Kidney (tissue), 14 donors: Measurements from ENCODE around the gene TAGLN2. TPM values are rescaled to one million over a fixed set of nuclear protein-coding genes. Genes with fewer than 3 reads are reported as not detected.

Source experiments
- DNase-seq, 5 donors: peaks; one replicate each; pipeline ENCODE4 v3.0.0-alpha.2; 2013 to 2020
- FAIRE-seq: peaks from 2 replicates; lab custom pipeline; 2012; peaks lifted over from hg19 to GRCh38; lab: Jason Lieb, UNC
- H3K27ac ChIP-seq, 2 donors: one replicate each; pipeline ENCODE4 v1.7.0; 2013; ENCODE audit warnings: low read depth in 2 of 2, low read length in 2 of 2, inconsistent platforms in 1 of 2
- H3K27me3 ChIP-seq: one replicate; pipeline ENCODE4 v1.7.1; 2013; ENCODE audit warnings: low read length, inconsistent platforms; ENCODE audit not compliant: control insufficient read depth, insufficient read depth
- H3K36me3 ChIP-seq, 3 donors: one replicate each; pipeline versions ENCODE4 v1.7.0 to v1.7.1; 2013; ENCODE audit warnings: low read length in 3 of 3, control low read depth in 1 of 3, inconsistent platforms in 1 of 3; ENCODE audit not compliant: insufficient read depth in 3 of 3, control insufficient read depth in 2 of 3
- H3K4me1 ChIP-seq, 3 donors: one replicate each; pipeline versions ENCODE4 v1.7.0 to v1.7.1; 2013; ENCODE audit warnings: low read length in 3 of 3, inconsistent platforms in 1 of 3, low read depth in 1 of 3; ENCODE audit not compliant: control insufficient read depth in 2 of 3, insufficient read depth in 2 of 3
- H3K4me3 ChIP-seq, 3 donors: one replicate each; pipeline versions ENCODE4 v1.7.0 to v1.8.1; 2013; ENCODE audit warnings: low read length in 3 of 3, control low read depth in 1 of 3, inconsistent platforms in 1 of 3
- H3K9ac ChIP-seq, 3 donors: one replicate each; pipeline versions ENCODE4 v1.7.0 to v1.7.1; 2013; ENCODE audit warnings: low read length in 3 of 3, control low read depth in 1 of 3, inconsistent platforms in 1 of 3
- H3K9me3 ChIP-seq, 3 donors: one replicate each; pipeline versions ENCODE4 v1.7.0 to v1.7.1; 2013; ENCODE audit warnings: low read length in 3 of 3, control low read depth in 1 of 3, inconsistent platforms in 1 of 3; ENCODE audit not compliant: control insufficient read depth in 2 of 3, insufficient read depth in 1 of 3
- intact Hi-C: fragments of 100-400 bp; cut with DNase I; formaldehyde crosslinking; loops from one replicate; pipeline ENCODE4 v1.11.1; 2022
- polyA plus RNA-seq: library from polyadenylated mRNA; stranded (reverse); fragments of 350-450 nt; fragmentation: Illumina TruSeq; extraction: RNeasy Lipid Tissue Mini Kit (QIAGEN cat#74804); gene quantifications from one replicate; pipeline ENCODE4 v1.2.3, GENCODE V29; 2014; ENCODE audit warnings: low read depth, low replicate concordance; ENCODE audit not compliant: insufficient read depth
- total RNA-seq: library from RNA; stranded (reverse); fragmentation: NEBNext Ultra II Directional; extraction: Animal tissue kit (Norgen Biotek cat#: 25700); gene quantifications from one replicate; pipeline ENCODE4 v1.2.1, GENCODE V29; 2021
- TF ChIP-seq, protein P1 (sequence below): IDR thresholded peaks from 3 replicates; pipeline ENCODE4 v1.5.1; 2012; ENCODE audit warnings: mild to moderate bottlenecking, moderate library complexity, borderline replicate concordance; ENCODE audit not compliant: insufficient read depth; ENCODE audit errors: extremely low read depth
- donor health status: control.
- donor health status: control.
- donor health status: control.
- donor health status: control.
- donor health status: control.
- donor health status: DM: yes; HTN: yes; CAD: no.
- donor health status: Normal renal cell carcinoma (clear cell type).

The TAGLN2 gene
- total and polyA plus RNA-seq, 2 donors from 2014 or later, result 223 to 358 TPM

DNA sequence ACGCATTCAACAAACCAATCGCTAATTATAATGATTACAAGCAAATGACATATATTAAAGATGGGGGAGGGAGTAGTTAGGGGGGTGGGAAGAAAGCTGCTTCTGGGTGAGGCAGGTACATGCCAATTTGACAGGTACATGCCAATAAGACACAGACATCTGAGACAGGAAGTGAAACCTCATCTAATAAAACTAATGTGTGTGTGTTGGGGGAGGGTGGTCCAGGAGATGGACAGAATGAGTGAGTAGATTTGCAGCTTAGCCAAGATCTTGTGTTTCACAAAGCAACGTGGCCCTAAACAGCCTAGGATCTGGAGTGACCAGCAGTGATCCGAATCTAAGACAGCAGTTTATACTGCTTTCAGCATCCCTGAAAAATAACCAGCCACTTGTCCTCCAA lies 36.1 kb downstream of the TAGLN2 start:
- TF ChIP-seq, protein P1, sequence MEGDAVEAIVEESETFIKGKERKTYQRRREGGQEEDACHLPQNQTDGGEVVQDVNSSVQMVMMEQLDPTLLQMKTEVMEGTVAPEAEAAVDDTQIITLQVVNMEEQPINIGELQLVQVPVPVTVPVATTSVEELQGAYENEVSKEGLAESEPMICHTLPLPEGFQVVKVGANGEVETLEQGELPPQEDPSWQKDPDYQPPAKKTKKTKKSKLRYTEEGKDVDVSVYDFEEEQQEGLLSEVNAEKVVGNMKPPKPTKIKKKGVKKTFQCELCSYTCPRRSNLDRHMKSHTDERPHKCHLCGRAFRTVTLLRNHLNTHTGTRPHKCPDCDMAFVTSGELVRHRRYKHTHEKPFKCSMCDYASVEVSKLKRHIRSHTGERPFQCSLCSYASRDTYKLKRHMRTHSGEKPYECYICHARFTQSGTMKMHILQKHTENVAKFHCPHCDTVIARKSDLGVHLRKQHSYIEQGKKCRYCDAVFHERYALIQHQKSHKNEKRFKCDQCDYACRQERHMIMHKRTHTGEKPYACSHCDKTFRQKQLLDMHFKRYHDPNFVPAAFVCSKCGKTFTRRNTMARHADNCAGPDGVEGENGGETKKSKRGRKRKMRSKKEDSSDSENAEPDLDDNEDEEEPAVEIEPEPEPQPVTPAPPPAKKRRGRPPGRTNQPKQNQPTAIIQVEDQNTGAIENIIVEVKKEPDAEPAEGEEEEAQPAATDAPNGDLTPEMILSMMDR, result no peak
- no peak for DNase-seq
- peak overlapping the region in 1 of 2 donors; percentile 50 for H3K27ac ChIP-seq
- no peak for FAIRE-seq
- H3K27me3 ChIP-seq, result no peaks in the 10 kb centered on the region
- no peaks in the 10 kb centered on the region for H3K9me3 ChIP-seq
- H3K4me1 ChIP-seq, result peaks cover 0 to 7% (median 0%) of the 10 kb centered on the region in 3 donors
- intact Hi-C loops, result no loop called here
- H3K9ac ChIP-seq, result no peak overlapping the region
- H3K4me3 ChIP-seq, result no peak overlapping the region
- no peaks in the 10 kb centered on the region for H3K36me3 ChIP-seq

DNA sequence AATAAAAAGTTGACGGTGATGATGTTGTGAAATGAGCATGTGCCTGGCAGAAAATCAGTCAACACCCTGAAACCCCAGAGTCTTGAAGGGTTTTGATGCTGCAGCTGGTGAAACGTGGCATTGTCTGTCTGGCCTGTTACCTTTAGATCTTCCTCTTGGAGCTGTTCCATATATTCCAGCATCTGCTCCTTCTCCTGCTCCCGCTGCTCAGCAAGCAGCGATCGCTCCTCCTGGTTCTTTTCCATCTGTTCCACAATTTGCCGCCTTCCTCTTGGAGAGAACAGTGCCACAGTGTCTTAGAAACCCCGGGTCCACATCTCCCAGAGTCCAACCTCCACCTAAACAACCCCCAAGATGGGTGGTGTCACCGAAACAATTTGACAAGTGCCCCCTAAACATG lies 41.0 kb downstream of the TAGLN2 start:
- Histone ChIP-seq H3K4me1 (peaks cover 0 to under 1% (median 0%) of the 10 kb centered on the region in 3 donors), H3K27me3 (no peaks in the 10 kb centered on the region), H3K27ac (no peak overlapping the region), H3K4me3 (no peak overlapping the region), H3K9ac (no peak overlapping the region), H3K36me3 (no peaks in the 10 kb centered on the region), H3K9me3 (no peaks in the 10 kb centered on the region)
- DNase-seq (no peak), FAIRE-seq (no peak)
- intact Hi-C loops, result no loop called here
- TF ChIP-seq, protein P1, result no peak

DNA sequence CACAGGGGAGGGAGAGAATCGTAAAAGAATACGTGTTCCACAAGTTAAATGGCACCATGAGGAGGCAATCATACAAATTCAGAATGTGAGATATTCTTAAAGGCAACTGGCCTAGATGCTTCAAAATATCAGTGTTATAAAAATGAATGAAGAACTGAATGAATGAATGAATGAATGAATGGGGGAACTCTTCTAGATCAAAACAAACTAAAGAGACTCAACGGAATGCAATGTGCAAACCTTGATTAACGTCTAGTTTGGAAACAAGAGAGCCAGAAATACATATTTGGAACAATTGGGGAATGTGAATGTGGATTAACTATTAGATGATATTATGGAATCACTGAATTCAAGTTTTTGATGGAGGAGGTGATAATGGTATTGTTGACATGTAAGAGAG lies 42.2 kb downstream of the TAGLN2 start:
- FAIRE-seq (no peak), DNase-seq (no peak)
- Histone ChIP-seq H3K27ac (no peak overlapping the region), H3K36me3 (no peaks in the 10 kb centered on the region), H3K27me3 (no peaks in the 10 kb centered on the region), H3K4me1 (no peaks in the 10 kb centered on the region), H3K9me3 (no peaks in the 10 kb centered on the region), H3K4me3 (no peak overlapping the region), H3K9ac (no peak overlapping the region)
- TF ChIP-seq, protein P1, result no peak
- intact Hi-C loops, result no loop called here

DNA sequence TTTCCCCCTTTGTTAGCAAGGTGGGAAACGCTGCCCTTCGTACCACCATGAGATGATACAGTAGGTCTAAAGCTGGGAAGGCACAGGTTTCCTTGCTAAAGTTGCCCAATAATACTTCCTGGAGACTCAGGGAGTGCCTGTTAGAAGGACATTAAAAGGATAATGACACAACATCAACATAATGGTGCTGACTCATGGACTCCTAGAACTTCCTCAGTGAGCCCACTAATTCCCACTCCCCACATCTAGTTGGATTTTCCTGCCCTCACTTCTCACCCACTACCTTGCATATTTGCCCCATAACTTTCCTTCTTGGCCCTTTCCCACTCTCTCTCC lies 42.8 kb downstream of the TAGLN2 start:
- Histone ChIP-seq H3K9ac (no peak overlapping the region), H3K4me1 (no peaks in the 10 kb centered on the region), H3K9me3 (no peaks in the 10 kb centered on the region), H3K27me3 (no peaks in the 10 kb centered on the region), H3K4me3 (no peak overlapping the region), H3K27ac (no peak overlapping the region), H3K36me3 (no peaks in the 10 kb centered on the region)
- DNase-seq (no peak), FAIRE-seq (no peak)
- TF ChIP-seq, protein P1, result no peak
- intact Hi-C loops, result no loop called here
